H9 (cell line): ENCODE data around the gene COMT. TPM values are rescaled to one million over a fixed set of nuclear protein-coding genes. Genes with fewer than 3 reads are reported as not detected.

Experiments
- DNase-seq: peaks from one replicate; pipeline ENCODE4 v3.0.0-alpha.2; 2017
- H2AFZ ChIP-seq: one replicate; pipeline ENCODE4 v1.6.1; 2013; ENCODE audit warnings: mild to moderate bottlenecking, low read length, control low read depth, moderate library complexity
- H2AK5ac ChIP-seq: 2 replicates; pipeline ENCODE4 v1.6.1; 2013; ENCODE audit warnings: low read length, control low read depth, mixed read lengths; ENCODE audit not compliant: insufficient read length
- H2BK120ac ChIP-seq: one replicate; pipeline ENCODE4 v1.6.1; 2013; ENCODE audit warnings: low read depth, mild to moderate bottlenecking, low read length, control low read depth, inconsistent platforms; ENCODE audit not compliant: poor library complexity, severe bottlenecking
- H2BK12ac ChIP-seq: 2 replicates; pipeline ENCODE4 v1.6.1; 2013; ENCODE audit warnings: low read length, control low read depth, mixed read lengths, low read depth; ENCODE audit not compliant: insufficient read length
- H2BK15ac ChIP-seq: 2 replicates; pipeline ENCODE4 v1.6.1; 2013; ENCODE audit warnings: low read depth, low read length, control low read depth
- H2BK20ac ChIP-seq: one replicate; pipeline ENCODE4 v1.6.1; 2013; ENCODE audit warnings: low read depth, mild to moderate bottlenecking, low read length, control low read depth, inconsistent platforms; ENCODE audit not compliant: poor library complexity, severe bottlenecking
- H2BK5ac ChIP-seq: 2 replicates; pipeline ENCODE4 v1.6.1; 2013; ENCODE audit warnings: low read length, control low read depth, mixed read lengths; ENCODE audit not compliant: insufficient read length
- H3K14ac ChIP-seq: 2 replicates; pipeline ENCODE4 v1.6.1; 2013; ENCODE audit warnings: low read length, control low read depth; ENCODE audit not compliant: insufficient read depth
- H3K18ac ChIP-seq: 2 replicates; pipeline ENCODE4 v1.6.1; 2013; ENCODE audit warnings: low read depth, mild to moderate bottlenecking, mixed read lengths, low read length, control low read depth; ENCODE audit not compliant: insufficient read length
- H3K23ac ChIP-seq: 2 replicates; pipeline ENCODE4 v1.6.1; 2013; ENCODE audit warnings: low read length, control low read depth, mixed read lengths, low read depth; ENCODE audit not compliant: insufficient read length
- H3K23me2 ChIP-seq: 2 replicates; pipeline ENCODE4 v1.6.1; 2013; ENCODE audit warnings: low read depth, mild to moderate bottlenecking, mixed read lengths, low read length, control low read depth; ENCODE audit not compliant: insufficient read length, poor library complexity, severe bottlenecking
- H3K27ac ChIP-seq: 2 replicates; pipeline ENCODE4 v1.5.1; 2013; ENCODE audit warnings: low read length, control low read depth, mixed read lengths, low read depth; ENCODE audit not compliant: insufficient read length
- H3K27me3 ChIP-seq: 2 replicates; pipeline ENCODE4 v1.6.1; 2013; ENCODE audit warnings: low read length, control low read depth, inconsistent platforms; ENCODE audit not compliant: insufficient read depth
- H3K4ac ChIP-seq: 2 replicates; pipeline ENCODE4 v1.6.1; 2013; ENCODE audit warnings: low read depth, mild to moderate bottlenecking, control low read depth, inconsistent platforms, low read length, moderate library complexity
- H3K4me1 ChIP-seq: 2 replicates; pipeline ENCODE4 v1.6.1; 2013; ENCODE audit warnings: low read length, control low read depth, inconsistent platforms; ENCODE audit not compliant: insufficient read depth
- H3K4me2 ChIP-seq: 2 replicates; pipeline ENCODE4 v1.6.1; 2013; ENCODE audit warnings: low read length, control low read depth, mixed read lengths; ENCODE audit not compliant: insufficient read length, insufficient read depth
- H3K56ac ChIP-seq: 2 replicates; pipeline ENCODE4 v1.6.1; 2013; ENCODE audit warnings: low read depth, mild to moderate bottlenecking, mixed read lengths, low read length, control low read depth; ENCODE audit not compliant: insufficient read length
- H3K79me1 ChIP-seq: 2 replicates; pipeline ENCODE4 v1.6.1; 2013; ENCODE audit warnings: low read depth, mild to moderate bottlenecking, moderate library complexity, low read length, control low read depth, inconsistent platforms; ENCODE audit not compliant: insufficient read depth, poor library complexity, severe bottlenecking
- H3K79me2 ChIP-seq: 2 replicates; pipeline ENCODE4 v1.6.1; 2013; ENCODE audit warnings: low read length, control low read depth, inconsistent platforms; ENCODE audit not compliant: insufficient read depth
- H3K9ac ChIP-seq: 2 replicates; pipeline ENCODE4 v1.6.1; 2013; ENCODE audit warnings: low read length, control low read depth, mixed read lengths; ENCODE audit not compliant: insufficient read length; ENCODE audit errors: extremely low read depth
- H3K9me3 ChIP-seq: one replicate; pipeline ENCODE4 v1.6.1; 2013; ENCODE audit warnings: low read depth, low read length, inconsistent platforms; ENCODE audit not compliant: control insufficient read depth
- H3T11ph ChIP-seq: one replicate; pipeline ENCODE4 v1.6.1; 2013; ENCODE audit warnings: mild to moderate bottlenecking, low read length, control low read depth, inconsistent platforms
- H4K20me1 ChIP-seq: one replicate; pipeline ENCODE4 v1.6.1; 2013; ENCODE audit not compliant: control insufficient read depth, insufficient read length, insufficient read depth
- H4K5ac ChIP-seq: 2 replicates; pipeline ENCODE4 v1.6.1; 2013; ENCODE audit warnings: low read depth, mild to moderate bottlenecking, mixed read lengths, low read length, control low read depth; ENCODE audit not compliant: insufficient read length
- H4K8ac ChIP-seq: replicated peaks from 2 replicates; pipeline ENCODE4 v1.6.1; 2013; ENCODE audit warnings: low read length, control low read depth, mixed read lengths, low read depth; ENCODE audit not compliant: insufficient read length
- H4K91ac ChIP-seq: 2 replicates; pipeline ENCODE4 v1.6.1; 2013; ENCODE audit warnings: low read depth, mild to moderate bottlenecking, moderate library complexity, mixed read lengths, low read length, control low read depth; ENCODE audit not compliant: insufficient read length
- H3K27ac Mint-ChIP-seq, 3 experiments: 2 replicates in 2 of 3; 3 replicates in 1 of 3; pipeline ENCODE4 v1.8.0; 2020 to 2021; ENCODE audit warnings: mixed read lengths in 3 of 3, mild to moderate bottlenecking in 1 of 3, moderate library complexity in 1 of 3
- H3K27me3 Mint-ChIP-seq: 2 replicates; pipeline ENCODE4 v1.8.0; 2021; ENCODE audit warnings: low read depth, mild to moderate bottlenecking, moderate library complexity, mixed read lengths
- H3K36me3 Mint-ChIP-seq, 3 experiments: 2 replicates in 2 of 3; 3 replicates in 1 of 3; pipeline ENCODE4 v1.8.0; 2020 to 2021; ENCODE audit warnings: low read depth in 3 of 3, mixed read lengths in 3 of 3; ENCODE audit not compliant: insufficient read depth in 1 of 3
- H3K4me1 Mint-ChIP-seq, 2 experiments: 2 replicates each; pipeline ENCODE4 v1.8.0; 2020; ENCODE audit warnings: mixed read lengths in 2 of 2
- H3K4me3 Mint-ChIP-seq, 2 experiments: 2 replicates in 1 of 2; 3 replicates in 1 of 2; pipeline ENCODE4 v1.8.0; 2020 to 2021; ENCODE audit warnings: mild to moderate bottlenecking in 2 of 2, mixed read lengths in 2 of 2, moderate library complexity in 1 of 2
- H3K9me3 Mint-ChIP-seq, 2 experiments: 2 replicates in 1 of 2; 3 replicates in 1 of 2; pipeline ENCODE4 v1.8.0; 2020; ENCODE audit warnings: mild to moderate bottlenecking in 2 of 2, mixed read lengths in 2 of 2, moderate library complexity in 1 of 2
- WGBS: extraction: QIAGEN DNeasy Blood & Tissue Kit; methylation state at CpG from one replicate; pipeline ENCODE4 v1.1.7; 2013; ENCODE audit warnings: missing lambda C conversion rate, low lambda C conversion rate, mixed read lengths; ENCODE audit not compliant: insufficient read length; ENCODE audit errors: extremely low coverage; 5-methylcytosine and 5-hydroxymethylcytosine counted together
- total RNA-seq: library from RNA; stranded (reverse); gene quantifications from 2 replicates; pipeline ENCODE4 v1.2.1, GENCODE V29; 2021
- TF ChIP-seq, protein P1 (sequence below): fragments of 200-600 bp; sonication (generic); conservative IDR thresholded peaks from 3 replicates; pipeline ENCODE4 v1.8.0; 2021; ENCODE audit warnings: antibody characterized with exemption, mild to moderate bottlenecking

Gene COMT
- total RNA-seq, 1 experiment from 2014 or later = 42.2 TPM

DNA sequence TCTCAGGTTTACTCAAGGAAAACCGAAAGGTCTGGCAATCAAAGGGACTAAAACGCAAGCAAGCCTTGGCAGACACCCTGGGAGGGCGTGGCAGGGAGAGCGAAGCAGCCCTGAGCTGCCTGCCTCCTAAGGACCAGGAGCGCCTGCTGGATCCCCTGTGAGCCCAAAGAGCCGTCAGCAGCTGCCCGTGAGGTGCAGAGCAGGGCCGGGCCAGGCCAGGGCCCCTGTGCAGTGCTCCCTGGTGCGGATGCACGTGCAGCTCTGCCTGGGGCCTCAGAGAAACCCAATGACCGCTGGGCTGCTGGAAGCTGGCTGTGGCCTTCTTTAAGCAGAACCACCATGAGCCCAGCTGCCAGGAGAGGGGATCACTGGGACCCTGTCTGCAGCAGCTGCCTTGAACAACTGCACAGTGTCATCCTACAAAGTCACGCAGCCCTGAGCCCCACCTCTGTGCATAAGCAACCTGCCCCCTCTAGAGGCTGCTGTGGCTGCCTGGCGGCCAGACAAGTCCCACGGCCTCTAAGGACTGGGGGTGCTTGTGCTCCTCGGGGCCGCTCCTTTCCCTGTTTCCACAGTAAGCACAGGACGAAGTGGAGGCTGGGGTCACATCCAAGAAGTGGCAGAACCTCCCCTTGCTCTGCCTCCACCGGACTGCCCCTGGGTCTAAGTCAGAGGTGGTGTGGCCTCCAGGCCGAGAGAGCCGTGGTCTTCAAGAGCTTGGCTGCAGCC is 29.1 kb upstream of the COMT start:
- Histone ChIP-seq H3K79me2 (no peaks in the 10 kb centered on the region), H3K23ac (no peak overlapping the region), H2BK12ac (no peak overlapping the region), H3T11ph (no peak overlapping the region), H2BK5ac (no peak overlapping the region), H2AFZ (no peak overlapping the region), H4K5ac (no peak overlapping the region), H2AK5ac (no peak overlapping the region), H3K9me3 (peaks cover 5% of the 10 kb centered on the region), H2BK120ac (no peak overlapping the region), H3K9ac (no peak overlapping the region), H3K27me3 (no peaks in the 10 kb centered on the region), H3K18ac (no peak overlapping the region), H3K4me1 (no peaks in the 10 kb centered on the region), H4K8ac (no peak overlapping the region), H3K4ac (no peak overlapping the region), H3K4me2 (no peak overlapping the region), H2BK15ac (no peak overlapping the region), H3K56ac (no peak overlapping the region), H4K20me1 (no peaks in the 10 kb centered on the region), H3K27ac (no peak overlapping the region), H3K79me1 (no peaks in the 10 kb centered on the region), H3K23me2 (no peaks in the 10 kb centered on the region), H3K14ac (no peak overlapping the region), H2BK20ac (no peak overlapping the region), H4K91ac (no peak overlapping the region)
- no CpG with 5 or more reads among the region's 20 CpGs for WGBS
- TF ChIP-seq, protein P1, sequence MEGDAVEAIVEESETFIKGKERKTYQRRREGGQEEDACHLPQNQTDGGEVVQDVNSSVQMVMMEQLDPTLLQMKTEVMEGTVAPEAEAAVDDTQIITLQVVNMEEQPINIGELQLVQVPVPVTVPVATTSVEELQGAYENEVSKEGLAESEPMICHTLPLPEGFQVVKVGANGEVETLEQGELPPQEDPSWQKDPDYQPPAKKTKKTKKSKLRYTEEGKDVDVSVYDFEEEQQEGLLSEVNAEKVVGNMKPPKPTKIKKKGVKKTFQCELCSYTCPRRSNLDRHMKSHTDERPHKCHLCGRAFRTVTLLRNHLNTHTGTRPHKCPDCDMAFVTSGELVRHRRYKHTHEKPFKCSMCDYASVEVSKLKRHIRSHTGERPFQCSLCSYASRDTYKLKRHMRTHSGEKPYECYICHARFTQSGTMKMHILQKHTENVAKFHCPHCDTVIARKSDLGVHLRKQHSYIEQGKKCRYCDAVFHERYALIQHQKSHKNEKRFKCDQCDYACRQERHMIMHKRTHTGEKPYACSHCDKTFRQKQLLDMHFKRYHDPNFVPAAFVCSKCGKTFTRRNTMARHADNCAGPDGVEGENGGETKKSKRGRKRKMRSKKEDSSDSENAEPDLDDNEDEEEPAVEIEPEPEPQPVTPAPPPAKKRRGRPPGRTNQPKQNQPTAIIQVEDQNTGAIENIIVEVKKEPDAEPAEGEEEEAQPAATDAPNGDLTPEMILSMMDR = peak; percentile 39; the same call in 2 of the 3 replicates
- H3K27me3 Mint-ChIP-seq = no peaks in the 10 kb centered on the region
- H3K4me3 Mint-ChIP-seq = no peak overlapping the region
- H3K36me3 Mint-ChIP-seq = peaks cover 0 to 27% (median 21%) of the 10 kb centered on the region in 3 experiments; a peak in 5 of 7 replicates
- no peak overlapping the region for H3K27ac Mint-ChIP-seq
- H3K4me1 Mint-ChIP-seq = peaks cover 0 to 3% of the 10 kb centered on the region in 2 experiments; a peak in 2 of 4 replicates
- peak; percentile 52 for DNase-seq
- peaks cover 0 to 4% of the 10 kb centered on the region in 2 experiments; a peak in 2 of 5 replicates for H3K9me3 Mint-ChIP-seq
